ENCODE results near the gene PPP1R7.
A peak's percentile ranks its signal among the peaks of the same experiment; 100 is the strongest.
"Not testable (repeated sequence)": the region's sequence is repeated elsewhere in the genome, so short reads cannot be mapped to it uniquely, and the experiment has no call there.

Gene PPP1R7

GRCh38 chr2:241149925-241150659, at the start of gene PPP1R7:
Gene PPP1R7 (plus strand): TSS chr2:241150467. CDS start chr2:241150496, 29 bp downstream.
- peak; percentile 91 for DNase-seq

GRCh38 chr2:241102239-241102803, 47.9 kb upstream of the PPP1R7 start, which contains the start of gene MTERF4:
Gene MTERF4 (minus strand): TSS chr2:241102287. CDS start chr2:241102273, 14 bp downstream.
- DNase-seq = peak; percentile 79

GRCh38 chr2:241103176-241103595, 47.1 kb upstream of the PPP1R7 start:
- DNase-seq = no peak

- not testable (repeated sequence) for DNase-seq
These were observed 45.7 kb upstream of the PPP1R7 start for GRCh38 chr2:241104611-241105010.

GRCh38 chr2:241105641-241106040, 44.6 kb upstream of the PPP1R7 start:
- DNase-seq = no peak

- no peak for DNase-seq
These were observed 43.1 kb upstream of the PPP1R7 start for GRCh38 chr2:241107031-241107783.

- DNase-seq = no peak
These were observed 41.7 kb upstream of the PPP1R7 start for GRCh38 chr2:241108271-241109209.

- no peak for DNase-seq
These were observed 40.8 kb upstream of the PPP1R7 start for GRCh38 chr2:241109210-241110088.

- DNase-seq = no peak
These were observed 40.1 kb upstream of the PPP1R7 start for GRCh38 chr2:241110089-241110606.

- DNase-seq = no peak
These were observed 39.4 kb upstream of the PPP1R7 start for GRCh38 chr2:241110607-241111439.

GRCh38 chr2:241111440-241111805, 38.8 kb upstream of the PPP1R7 start:
- DNase-seq = no peak

- no peak for DNase-seq
These were observed 38.2 kb upstream of the PPP1R7 start for GRCh38 chr2:241112046-241112445.

- no peak for DNase-seq
These were observed 37.7 kb upstream of the PPP1R7 start for GRCh38 chr2:241112592-241112991.

- DNase-seq = no peak
These were observed 35.4 kb upstream of the PPP1R7 start for GRCh38 chr2:241114836-241115235.

- DNase-seq = no peak
These were observed 34.9 kb upstream of the PPP1R7 start for GRCh38 chr2:241115361-241115760.

- no peak for DNase-seq
These were observed 33.4 kb upstream of the PPP1R7 start for GRCh38 chr2:241116606-241117560.

- DNase-seq = no peak
These were observed 31.3 kb upstream of the PPP1R7 start for GRCh38 chr2:241118737-241119505.

GRCh38 chr2:241120440-241120839, 29.8 kb upstream of the PPP1R7 start:
- no peak for DNase-seq
